ENCODE data around the gene PSMD8. TPM values are rescaled to one million over a fixed set of nuclear protein-coding genes. Genes with fewer than 3 reads are reported as not detected.
A peak's percentile ranks its signal among the peaks of the same experiment; 100 is the strongest.

The PSMD8 gene
- total RNA-seq, 2 donors from 2014 or later, result 189 to 203 TPM

- ATAC-seq (no peak), DNase-seq (ENCODE audit: low spot score in 2 of 2) (no peak)
- Mint-ChIP-seq H3K27ac (no peak overlapping the region), H3K36me3 (peaks cover 54 to 65% of the 10 kb centered on the region in 2 donors), H3K9me3 (no peaks in the 10 kb centered on the region)
These were observed 6.8 kb downstream of the PSMD8 start for GRCh38 chr19:38381138-38381537.

GRCh38 chr19:38383184-38383583 lies 8.8 kb downstream of the PSMD8 start:
- H3K9me3 Mint-ChIP-seq, result no peaks in the 10 kb centered on the region
- ATAC-seq (no peak), DNase-seq (ENCODE audit: low spot score in 2 of 2) (no peak)
- H3K27ac Mint-ChIP-seq, result no peak overlapping the region
- peaks cover 45 to 62% of the 10 kb centered on the region in 2 donors for H3K36me3 Mint-ChIP-seq

- peaks cover 45 to 62% of the 10 kb centered on the region in 2 donors for H3K36me3 Mint-ChIP-seq
- H3K9me3 Mint-ChIP-seq, result no peaks in the 10 kb centered on the region
- DNase-seq (ENCODE audit: low spot score in 2 of 2) (no peak), ATAC-seq (no peak)
- H3K27ac Mint-ChIP-seq, result no peak overlapping the region
These were observed 9.4 kb downstream of the PSMD8 start for GRCh38 chr19:38383743-38384142.

- Mint-ChIP-seq H3K36me3 (peaks cover 42 to 56% of the 10 kb centered on the region in 2 donors), H3K27ac (peak overlapping the region in 1 of 2 donors; percentile 81)
- ATAC-seq, result no peak
These were observed 10.0 kb downstream of the PSMD8 start for GRCh38 chr19:38384209-38385027.

GRCh38 chr19:38385057-38385803 lies 10.9 kb downstream of the PSMD8 start:
- Mint-ChIP-seq H3K36me3 (peaks cover 35 to 49% of the 10 kb centered on the region in 2 donors), H3K9me3 (no peaks in the 10 kb centered on the region), H3K27ac (no peak overlapping the region)
- DNase-seq (ENCODE audit: low spot score in 2 of 2) (no peak), ATAC-seq (no peak)

More at GRCh38 chr19:38384209-38385027, 10.0 kb downstream of the PSMD8 start:
- no peak for DNase-seq (ENCODE audit: low spot score in 2 of 2)
- no peaks in the 10 kb centered on the region for H3K9me3 Mint-ChIP-seq

- H3K27ac Mint-ChIP-seq, result no peak overlapping the region
- no peak for DNase-seq (ENCODE audit: low spot score in 2 of 2)
- H3K9me3 Mint-ChIP-seq, result no peaks in the 10 kb centered on the region
- ATAC-seq, result peak in 1 of 2 donors; percentile 15
- peaks cover 32 to 45% of the 10 kb centered on the region in 2 donors for H3K36me3 Mint-ChIP-seq
These were observed 11.5 kb downstream of the PSMD8 start for GRCh38 chr19:38385804-38386257.

- Mint-ChIP-seq H3K9me3 (no peaks in the 10 kb centered on the region), H3K27ac (no peak overlapping the region), H3K36me3 (peaks cover 31 to 39% of the 10 kb centered on the region in 2 donors)
- ATAC-seq, result no peak
- DNase-seq (ENCODE audit: low spot score in 2 of 2), result no peak
These were observed 12.1 kb downstream of the PSMD8 start for GRCh38 chr19:38386300-38386970.

- Mint-ChIP-seq H3K9me3 (no peaks in the 10 kb centered on the region), H3K36me3 (peaks cover 26 to 33% of the 10 kb centered on the region in 2 donors), H3K27ac (peak overlapping the region in 1 of 2 donors; percentile 78)
- ATAC-seq (no peak), DNase-seq (ENCODE audit: low spot score in 2 of 2) (no peak)
These were observed 12.7 kb downstream of the PSMD8 start for GRCh38 chr19:38386971-38387549.

GRCh38 chr19:38387550-38388348 lies 13.4 kb downstream of the PSMD8 start, which contains the start of gene GGN:
Gene GGN (minus strand): TSS chr19:38388034. CDS start chr19:38387261, 773 bp downstream.
- Mint-ChIP-seq H3K27ac (peak within 1 kb of the TSS in 1 of 2 donors; percentile 78), H3K36me3 (peaks cover 24 to 26% of the 10 kb centered on the region in 2 donors), H3K9me3 (no peaks in the 10 kb centered on the region)
- DNase-seq (ENCODE audit: low spot score in 2 of 2) (peak; percentile 67 to 89), ATAC-seq (peak; percentile 56 to 78)

- DNase-seq (ENCODE audit: low spot score in 2 of 2), result no peak
- peak in 1 of 2 donors; percentile 17 for ATAC-seq
- peak within 1 kb of the TSS in 1 of 2 donors; percentile 10 for H3K27ac Mint-ChIP-seq
- H3K36me3 Mint-ChIP-seq, result peaks cover 17 to 19% of the 10 kb centered on the region in 2 donors
- H3K9me3 Mint-ChIP-seq, result no peaks in the 10 kb centered on the region
These were observed 14.2 kb downstream of the PSMD8 start, which contains the start of gene SPRED3 for GRCh38 chr19:38388349-38389100. Gene SPRED3 (plus strand): TSS chr19:38388697. CDS start chr19:38390303, 1,606 bp downstream.

GRCh38 chr19:38389101-38389925 lies 14.9 kb downstream of the PSMD8 start:
- Mint-ChIP-seq H3K9me3 (no peaks in the 10 kb centered on the region), H3K27ac (no peak overlapping the region), H3K36me3 (peaks cover 9 to 13% of the 10 kb centered on the region in 2 donors)
- ATAC-seq (no peak), DNase-seq (ENCODE audit: low spot score in 2 of 2) (no peak)

GRCh38 chr19:38389957-38390924 lies 15.9 kb downstream of the PSMD8 start:
- no peaks in the 10 kb centered on the region for H3K9me3 Mint-ChIP-seq
- no peak overlapping the region for H3K27ac Mint-ChIP-seq
- H3K36me3 Mint-ChIP-seq, result peaks cover 5 to 6% of the 10 kb centered on the region in 2 donors
- ATAC-seq (no peak), DNase-seq (ENCODE audit: low spot score in 2 of 2) (no peak)

- Mint-ChIP-seq H3K27ac (no peak overlapping the region), H3K9me3 (no peaks in the 10 kb centered on the region), H3K36me3 (peaks cover 9 to 12% of the 10 kb centered on the region in 2 donors)
- DNase-seq (ENCODE audit: low spot score in 2 of 2), result no peak
- ATAC-seq, result no peak
These were observed 17.6 kb downstream of the PSMD8 start for GRCh38 chr19:38391911-38392464.

All from activated naive CD4-positive, alpha-beta T cell treated with anti-CD3 and anti-CD28 coated beads, Interleukin-2, amount 50 U/mL, for 72 hours (primary cell).